ENCODE data around the gene DOCK3.
"Not testable (repeated sequence)": the region's sequence is repeated elsewhere in the genome, so short reads cannot be mapped to it uniquely, and the experiment has no call there.

The DOCK3 gene

GRCh38 chr3:50687127-50687751 lies 12.5 kb downstream of the DOCK3 start:
- no peak for DNase-seq (ENCODE audit: low read depth in 2 of 2)

- DNase-seq (ENCODE audit: low read depth in 2 of 2) = no peak
Observed at GRCh38 chr3:50687916-50688315, 13.2 kb downstream of the DOCK3 start.

GRCh38 chr3:50688602-50689001 lies 13.9 kb downstream of the DOCK3 start:
- not testable (repeated sequence) for DNase-seq (ENCODE audit: low read depth in 2 of 2)

GRCh38 chr3:50689558-50689957 lies 14.8 kb downstream of the DOCK3 start:
- no peak for DNase-seq (ENCODE audit: low read depth in 2 of 2)

GRCh38 chr3:50695031-50695430 lies 20.3 kb downstream of the DOCK3 start:
- no peak for DNase-seq (ENCODE audit: low read depth in 2 of 2)

GRCh38 chr3:50696276-50696675 lies 21.5 kb downstream of the DOCK3 start:
- DNase-seq (ENCODE audit: low read depth in 2 of 2) = no peak

GRCh38 chr3:50698269-50698668 lies 23.5 kb downstream of the DOCK3 start:
- no peak for DNase-seq (ENCODE audit: low read depth in 2 of 2)

- no peak for DNase-seq (ENCODE audit: low read depth in 2 of 2)
Observed at GRCh38 chr3:50708620-50709019, 33.9 kb downstream of the DOCK3 start.

GRCh38 chr3:50714946-50715345 lies 40.2 kb downstream of the DOCK3 start:
- DNase-seq (ENCODE audit: low read depth in 2 of 2) = no peak

GRCh38 chr3:50724831-50725230 lies 50.1 kb downstream of the DOCK3 start:
- no peak for DNase-seq (ENCODE audit: low read depth in 2 of 2)

GRCh38 chr3:50734985-50735384 lies 60.3 kb downstream of the DOCK3 start:
- DNase-seq (ENCODE audit: low read depth in 2 of 2) = no peak

- DNase-seq (ENCODE audit: low read depth in 2 of 2) = no peak
Observed at GRCh38 chr3:50737193-50737905, 62.6 kb downstream of the DOCK3 start.

GRCh38 chr3:50737906-50738598 lies 63.3 kb downstream of the DOCK3 start:
- DNase-seq (ENCODE audit: low read depth in 2 of 2) = no peak

GRCh38 chr3:50743643-50744042 lies 68.9 kb downstream of the DOCK3 start:
- no peak for DNase-seq (ENCODE audit: low read depth in 2 of 2)

- DNase-seq (ENCODE audit: low read depth in 2 of 2) = no peak
Observed at GRCh38 chr3:50749822-50750221, 75.1 kb downstream of the DOCK3 start.

- no peak for DNase-seq (ENCODE audit: low read depth in 2 of 2)
Observed at GRCh38 chr3:50759015-50759414, 84.3 kb downstream of the DOCK3 start.

GRCh38 chr3:50777680-50778079 lies 103.0 kb downstream of the DOCK3 start:
- no peak for DNase-seq (ENCODE audit: low read depth in 2 of 2)

- DNase-seq (ENCODE audit: low read depth in 2 of 2) = not testable (repeated sequence)
Observed at GRCh38 chr3:50781766-50782165, 107.0 kb downstream of the DOCK3 start.

- DNase-seq (ENCODE audit: low read depth in 2 of 2) = no peak
Observed at GRCh38 chr3:50786631-50787030, 111.9 kb downstream of the DOCK3 start.

- not testable (repeated sequence) for DNase-seq (ENCODE audit: low read depth in 2 of 2)
Observed at GRCh38 chr3:50790894-50791293, 116.2 kb downstream of the DOCK3 start.

GRCh38 chr3:50792568-50792967 lies 117.8 kb downstream of the DOCK3 start:
- DNase-seq (ENCODE audit: low read depth in 2 of 2) = no peak

- not testable (repeated sequence) for DNase-seq (ENCODE audit: low read depth in 2 of 2)
Observed at GRCh38 chr3:50803805-50804204, 129.1 kb downstream of the DOCK3 start.

GRCh38 chr3:50804376-50804775 lies 129.6 kb downstream of the DOCK3 start:
- not testable (repeated sequence) for DNase-seq (ENCODE audit: low read depth in 2 of 2)

Measured in stimulated activated CD4-positive, alpha-beta T cell treated with anti-CD3 and anti-CD28 coated beads, Interleukin-4, amount 100 ng/mL, for 48 hours (primary cell).